Activated naive CD4-positive, alpha-beta T cell treated with anti-CD3 and anti-CD28 coated beads, Interleukin-2, amount 50 U/mL, for 72 hours (primary cell): ENCODE results near the gene SIRT3. TPM values are rescaled to one million over a fixed set of nuclear protein-coding genes. Genes with fewer than 3 reads are reported as not detected.
"Not testable (repeated sequence)": the region's sequence is repeated elsewhere in the genome, so short reads cannot be mapped to it uniquely, and the experiment has no call there.

Experiments used
- ATAC-seq, 2 donors: fragments of 150-1000 bp; cut with Tn5 transposase; 2 replicates each; pipeline ENCODE4 v1.10.0; 2021; ENCODE audit warnings: mild to moderate bottlenecking in 2 of 2, moderate library complexity in 2 of 2
- DNase-seq, 2 donors: peaks; one replicate each; pipeline ENCODE4 v3.0.0; 2021 to 2022; ENCODE audit warnings: low spot score in 2 of 2
- H3K27ac Mint-ChIP-seq, 2 donors: one replicate each; pipeline ENCODE4 v1.8.0; 2022; ENCODE audit warnings: mild to moderate bottlenecking in 2 of 2, mixed read lengths in 2 of 2
- H3K36me3 Mint-ChIP-seq, 2 donors: one replicate each; pipeline ENCODE4 v1.8.0; 2022; ENCODE audit warnings: mixed read lengths in 2 of 2
- H3K9me3 Mint-ChIP-seq, 2 donors: one replicate each; pipeline ENCODE4 v1.8.0; 2022; ENCODE audit warnings: mixed read lengths in 2 of 2
- total RNA-seq, 2 donors: library from RNA; stranded (reverse); gene quantifications; one replicate each; pipeline ENCODE4 v1.2.3, GENCODE V29; 2022

Gene SIRT3
- total RNA-seq, 2 donors from 2014 or later: 11.7 to 38.7 TPM

DNA sequence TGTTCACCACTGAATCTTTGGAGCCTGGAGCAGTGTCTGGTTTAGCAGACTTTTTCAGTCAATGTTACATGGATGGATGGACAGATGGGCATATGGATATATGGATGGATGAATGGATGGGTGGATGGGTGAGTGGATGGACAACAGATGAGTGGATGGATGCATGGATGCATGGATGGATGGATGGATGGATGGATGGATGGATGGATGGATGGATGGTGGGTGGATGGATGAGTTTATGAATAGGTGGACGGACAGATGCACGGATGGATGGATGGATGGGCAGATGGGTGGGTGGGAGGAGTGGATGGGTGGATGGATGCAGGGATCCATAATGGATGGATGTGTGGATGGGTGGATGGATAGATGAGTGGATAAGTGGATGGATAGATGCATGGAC, 19.7 kb upstream of the SIRT3 start:
- ATAC-seq: no peak

DNA sequence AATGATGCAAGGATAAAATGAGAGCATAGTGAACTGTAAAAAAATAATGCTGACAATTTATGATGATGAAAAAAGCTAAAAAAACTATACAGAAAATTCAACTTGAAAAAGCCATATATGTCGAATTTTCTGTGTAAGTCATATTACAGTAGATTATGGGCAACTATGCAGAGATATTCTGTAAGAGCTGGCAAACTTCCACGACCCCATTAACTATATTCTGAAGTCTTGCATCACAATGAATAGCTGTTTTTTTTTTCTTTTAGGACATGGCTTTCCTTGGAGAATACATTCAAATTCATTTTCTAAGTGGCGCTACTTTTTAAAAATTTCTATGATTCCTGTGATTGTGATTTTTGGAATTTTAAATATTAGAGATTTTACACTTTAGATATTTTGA, 19.0 kb upstream of the SIRT3 start:
- Mint-ChIP-seq H3K27ac (no peak overlapping the region), H3K9me3 (no peaks in the 10 kb centered on the region), H3K36me3 (peaks cover 12% of the 10 kb centered on the region in 2 donors)
- ATAC-seq: no peak
- DNase-seq: no peak

More for the DNA sequence above, 19.7 kb upstream of the SIRT3 start:
- peaks cover 12% of the 10 kb centered on the region in 2 donors for H3K36me3 Mint-ChIP-seq
- H3K27ac Mint-ChIP-seq: peak overlapping the region in 1 of 2 donors; percentile 44
- H3K9me3 Mint-ChIP-seq: no peaks in the 10 kb centered on the region
- DNase-seq: no peak

DNA sequence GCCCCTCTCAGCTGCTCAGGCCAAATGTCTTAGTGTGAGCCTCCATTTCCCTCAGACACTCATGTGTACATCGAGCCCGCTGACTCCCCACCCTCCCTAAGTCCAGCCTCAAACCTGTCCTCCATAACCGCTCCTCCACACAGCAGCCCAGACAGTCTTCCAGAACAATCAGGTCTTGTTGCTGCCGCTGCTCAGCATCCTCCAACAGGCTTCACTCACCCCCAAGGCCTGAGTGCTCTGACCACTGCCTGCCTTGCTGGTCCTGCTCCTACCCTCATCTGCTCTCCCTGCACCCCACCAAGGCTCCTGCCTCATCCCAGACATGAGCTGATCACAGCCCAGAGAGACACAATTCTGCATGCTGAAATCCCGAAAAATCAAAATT, 17.7 kb upstream of the SIRT3 start:
- H3K36me3 Mint-ChIP-seq: peaks cover 12 to 16% of the 10 kb centered on the region in 2 donors
- no peak for DNase-seq
- H3K9me3 Mint-ChIP-seq: no peaks in the 10 kb centered on the region
- H3K27ac Mint-ChIP-seq: peak overlapping the region in 1 of 2 donors; percentile 60
- no peak for ATAC-seq

DNA sequence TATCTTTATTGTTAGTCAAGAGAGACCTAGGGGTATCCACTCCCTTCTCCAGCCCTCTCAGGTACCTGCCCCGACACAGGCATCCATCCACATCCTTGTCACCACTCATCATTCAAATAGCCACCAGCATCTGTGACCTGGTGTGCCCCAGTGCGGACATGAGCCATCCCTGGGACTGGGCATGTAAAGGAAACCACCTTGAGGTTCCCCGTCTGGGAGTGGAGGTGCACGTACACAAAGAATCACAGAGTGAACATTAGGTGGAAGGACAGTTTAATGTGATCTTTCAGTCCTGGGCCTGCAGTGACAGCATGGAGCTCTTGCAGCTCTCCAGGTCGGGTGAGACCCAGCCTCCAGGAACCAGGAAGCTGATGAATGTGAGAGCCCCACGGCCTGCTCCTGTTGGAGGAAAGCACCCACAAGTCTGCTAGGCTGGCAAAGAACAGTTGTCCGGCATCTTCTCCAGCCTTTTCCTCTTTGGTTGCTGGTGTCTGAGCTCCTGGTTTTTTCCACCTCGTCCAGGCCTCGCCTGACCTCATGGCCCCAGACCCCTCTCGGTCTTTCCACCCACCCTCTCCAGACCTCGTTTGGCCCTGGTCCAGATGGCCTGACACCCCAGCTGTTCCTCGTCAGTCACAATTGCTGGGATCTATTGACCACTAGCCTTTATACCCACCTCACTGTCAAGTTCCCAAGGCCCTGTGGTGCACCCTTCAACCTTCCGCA, 17.2 kb upstream of the SIRT3 start:
- Mint-ChIP-seq H3K36me3 (peaks cover 12 to 17% of the 10 kb centered on the region in 2 donors), H3K27ac (peak overlapping the region in 1 of 2 donors; percentile 60), H3K9me3 (no peaks in the 10 kb centered on the region)
- no peak for DNase-seq
- no peak for ATAC-seq

DNA sequence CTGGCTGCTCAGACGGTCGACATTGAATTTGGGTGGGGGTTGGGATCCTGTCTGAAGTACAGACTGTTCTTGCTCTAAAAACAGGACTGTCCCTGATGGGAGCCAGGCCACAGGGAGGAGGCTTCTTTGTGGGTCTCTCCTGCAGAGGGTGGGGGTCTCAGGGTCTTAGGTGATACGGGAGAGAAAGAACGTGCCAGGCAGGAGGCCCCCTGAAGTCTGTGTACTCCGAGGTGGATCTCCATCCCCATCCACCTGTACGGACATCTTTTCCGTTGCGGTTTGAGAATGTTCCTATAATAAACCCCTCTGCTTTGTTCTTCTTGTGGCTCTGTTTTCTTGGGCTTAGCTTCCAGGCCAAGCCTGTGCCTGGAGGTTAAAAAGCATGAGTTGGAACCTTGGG, 16.5 kb upstream of the SIRT3 start:
- peaks cover 12 to 17% of the 10 kb centered on the region in 2 donors for H3K36me3 Mint-ChIP-seq
- peak overlapping the region in 1 of 2 donors; percentile 60 for H3K27ac Mint-ChIP-seq
- no peaks in the 10 kb centered on the region for H3K9me3 Mint-ChIP-seq
- DNase-seq (no peak), ATAC-seq (no peak)

DNA sequence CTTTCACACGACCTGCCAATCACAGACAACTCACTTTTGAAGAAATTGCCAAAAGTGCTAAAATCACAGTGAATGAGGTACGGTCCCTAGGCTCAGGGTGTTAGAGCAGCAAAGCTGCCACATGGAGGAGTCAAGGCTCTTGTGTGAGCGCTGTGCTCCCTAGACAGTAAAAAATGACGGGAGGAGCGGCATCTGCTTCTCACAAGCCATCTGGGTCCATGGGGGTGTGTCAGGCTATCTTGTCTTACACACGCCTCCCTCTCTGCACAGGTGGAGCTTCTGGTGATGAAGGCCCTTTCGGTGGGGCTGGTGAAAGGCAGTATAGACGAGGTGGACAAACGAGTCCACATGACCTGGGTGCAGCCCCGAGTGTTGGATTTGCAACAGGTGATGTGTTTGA, 15.4 kb upstream of the SIRT3 start:
- Mint-ChIP-seq H3K9me3 (no peaks in the 10 kb centered on the region), H3K36me3 (peaks cover 12 to 27% of the 10 kb centered on the region in 2 donors), H3K27ac (no peak overlapping the region)
- ATAC-seq: no peak
- no peak for DNase-seq

DNA sequence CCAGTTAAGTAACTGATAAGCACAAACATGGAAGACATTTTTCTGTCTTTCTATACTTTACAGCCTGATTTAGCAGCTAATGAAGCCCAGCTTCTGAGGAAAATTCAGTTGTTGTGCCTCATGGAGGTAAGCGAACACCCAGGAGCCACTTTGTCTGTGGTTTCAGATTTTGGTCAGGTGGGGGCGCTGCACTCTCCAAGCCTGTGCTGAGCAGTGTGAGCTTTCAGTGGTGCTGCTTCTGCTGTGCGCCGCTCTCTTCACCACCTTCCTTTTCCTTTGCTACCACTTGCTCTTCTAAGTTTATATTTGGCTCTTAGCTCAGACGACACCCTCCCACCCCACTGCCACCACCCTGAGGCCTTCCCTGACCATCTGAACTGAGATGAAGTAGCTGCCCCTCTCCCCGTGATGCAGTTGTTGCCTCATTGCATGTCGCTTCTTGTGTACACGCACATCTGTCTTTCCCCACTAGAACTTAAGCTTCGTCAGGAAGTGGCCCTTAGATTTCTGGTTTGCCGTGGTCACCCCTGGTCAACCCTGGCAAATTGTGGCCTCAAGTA, 14.7 kb upstream of the SIRT3 start:
- no peaks in the 10 kb centered on the region for H3K9me3 Mint-ChIP-seq
- ATAC-seq (peak; percentile 83 to 90), DNase-seq (peak in 1 of 2 donors; percentile 82)
- H3K27ac Mint-ChIP-seq: peak overlapping the region; percentile 10 to 75
- H3K36me3 Mint-ChIP-seq: peaks cover 12 to 27% of the 10 kb centered on the region in 2 donors

DNA sequence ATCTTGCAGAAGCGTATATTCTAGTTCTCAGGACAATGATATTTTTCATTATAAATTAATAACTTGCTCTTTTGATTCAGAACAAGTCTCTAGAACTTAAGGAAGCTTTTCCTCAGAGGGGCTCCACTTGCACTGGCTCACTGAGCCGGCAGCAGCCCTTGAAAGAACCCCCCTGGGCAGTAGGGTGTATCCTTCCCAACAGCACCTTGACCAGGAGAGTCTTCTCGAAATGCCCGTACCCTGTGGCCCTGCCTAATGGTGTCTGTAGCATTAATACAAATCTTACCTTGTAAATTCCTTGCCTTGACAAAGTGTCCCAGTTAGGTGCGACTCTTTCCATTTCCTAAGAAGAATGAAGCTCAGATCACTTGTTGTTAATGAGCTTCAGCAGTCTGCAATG, 14.1 kb upstream of the SIRT3 start:
- H3K36me3 Mint-ChIP-seq: peaks cover 16 to 29% of the 10 kb centered on the region in 2 donors
- H3K27ac Mint-ChIP-seq: peak overlapping the region in 1 of 2 donors; percentile 10
- DNase-seq: no peak

DNA sequence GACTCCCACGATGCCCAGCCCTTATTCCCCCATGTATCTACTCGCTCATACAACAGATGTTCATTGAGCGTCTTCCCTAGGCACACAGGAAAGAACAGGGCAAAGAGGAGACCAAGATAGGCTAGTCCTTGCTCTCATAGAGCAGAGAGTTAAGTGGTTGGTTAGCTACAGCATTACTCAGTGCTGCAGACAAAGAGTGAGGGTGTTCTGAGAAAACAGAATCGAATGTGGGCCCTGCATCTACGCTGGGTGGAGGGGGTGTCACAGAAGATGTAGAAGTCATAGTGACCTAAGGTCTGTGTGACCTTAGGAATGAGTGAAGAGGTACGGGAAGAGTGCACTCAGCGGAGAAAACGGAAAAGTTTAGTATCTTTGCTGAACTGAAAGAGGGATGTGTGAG, 12.9 kb upstream of the SIRT3 start:
- peaks cover 20 to 34% of the 10 kb centered on the region in 2 donors for H3K36me3 Mint-ChIP-seq
- ATAC-seq (peak; percentile 18 to 65), DNase-seq (no peak)
- peak overlapping the region; percentile 1 to 63 for H3K27ac Mint-ChIP-seq
- no peaks in the 10 kb centered on the region for H3K9me3 Mint-ChIP-seq

More for the DNA sequence above, 14.1 kb upstream of the SIRT3 start:
- ATAC-seq: peak in 1 of 2 donors; percentile 23
- no peaks in the 10 kb centered on the region for H3K9me3 Mint-ChIP-seq

DNA sequence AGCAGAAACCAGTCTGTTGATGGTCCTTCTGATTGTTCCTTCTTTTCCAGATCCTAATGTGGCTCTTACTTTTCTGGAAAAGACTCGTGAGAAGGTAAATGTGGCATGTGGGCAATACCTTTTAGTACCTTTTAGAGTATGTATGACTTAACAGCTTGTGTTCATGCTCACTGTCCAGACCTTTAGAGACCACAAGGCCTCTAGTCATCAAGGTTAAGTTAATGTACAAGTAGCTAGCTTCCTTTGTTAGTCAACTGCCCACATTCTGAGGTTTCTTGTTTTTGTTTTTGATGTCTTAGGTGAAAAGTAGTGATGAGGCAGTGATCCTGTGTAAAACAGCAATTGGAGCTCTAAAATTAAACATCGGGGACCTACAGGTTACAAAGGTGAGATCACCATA, 8.2 kb upstream of the SIRT3 start:
- H3K36me3 Mint-ChIP-seq: peaks cover 32 to 49% of the 10 kb centered on the region in 2 donors
- ATAC-seq (peak in 1 of 2 donors; percentile 67), DNase-seq (no peak)
- H3K9me3 Mint-ChIP-seq: no peaks in the 10 kb centered on the region
- H3K27ac Mint-ChIP-seq: no peak overlapping the region

DNA sequence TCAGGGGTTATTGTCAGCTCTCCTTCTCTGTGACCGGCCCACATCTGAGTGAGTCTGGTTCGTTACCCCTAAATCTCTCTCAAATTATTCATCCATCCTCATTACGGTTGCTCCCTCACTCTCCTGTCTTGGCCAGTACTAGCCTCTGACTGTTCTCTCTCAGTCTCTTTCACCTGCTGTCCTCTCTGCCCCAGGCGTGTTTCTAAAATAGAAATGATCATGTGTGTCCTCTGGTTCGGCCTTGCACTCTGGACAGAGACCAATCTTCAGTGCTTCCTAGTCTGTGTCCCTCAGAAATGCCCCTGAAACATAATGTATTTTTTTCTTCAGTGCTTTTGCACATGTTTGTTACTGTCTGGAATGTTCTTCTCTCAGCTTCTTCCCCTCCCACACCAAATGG, 5.5 kb upstream of the SIRT3 start:
- peak overlapping the region; percentile 28 to 63 for H3K27ac Mint-ChIP-seq
- ATAC-seq (no peak), DNase-seq (no peak)
- no peaks in the 10 kb centered on the region for H3K9me3 Mint-ChIP-seq
- peaks cover 40 to 42% of the 10 kb centered on the region in 2 donors for H3K36me3 Mint-ChIP-seq

DNA sequence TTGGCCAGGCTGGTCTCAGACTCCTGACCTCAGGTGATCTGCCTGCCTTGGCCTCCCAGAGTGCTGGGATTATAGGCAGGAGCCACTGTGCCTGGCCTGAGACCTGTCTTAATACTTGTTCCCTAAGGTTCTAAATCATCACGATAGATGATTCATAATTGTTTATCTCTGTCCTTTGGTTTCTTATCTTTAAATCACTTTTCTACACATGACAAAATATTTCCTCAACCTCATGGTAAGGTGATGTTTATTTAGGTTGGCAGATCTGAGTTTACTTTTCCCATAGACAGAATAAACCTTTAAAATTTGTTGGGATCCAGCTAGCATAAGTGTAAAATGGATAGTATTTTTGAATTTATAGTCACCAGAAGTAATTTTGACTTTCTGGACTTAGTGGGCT, 4.2 kb upstream of the SIRT3 start:
- H3K36me3 Mint-ChIP-seq: peaks cover 38 to 40% of the 10 kb centered on the region in 2 donors
- H3K27ac Mint-ChIP-seq: peak overlapping the region in 1 of 2 donors; percentile 99
- ATAC-seq (no peak), DNase-seq (no peak)
- no peaks in the 10 kb centered on the region for H3K9me3 Mint-ChIP-seq

DNA sequence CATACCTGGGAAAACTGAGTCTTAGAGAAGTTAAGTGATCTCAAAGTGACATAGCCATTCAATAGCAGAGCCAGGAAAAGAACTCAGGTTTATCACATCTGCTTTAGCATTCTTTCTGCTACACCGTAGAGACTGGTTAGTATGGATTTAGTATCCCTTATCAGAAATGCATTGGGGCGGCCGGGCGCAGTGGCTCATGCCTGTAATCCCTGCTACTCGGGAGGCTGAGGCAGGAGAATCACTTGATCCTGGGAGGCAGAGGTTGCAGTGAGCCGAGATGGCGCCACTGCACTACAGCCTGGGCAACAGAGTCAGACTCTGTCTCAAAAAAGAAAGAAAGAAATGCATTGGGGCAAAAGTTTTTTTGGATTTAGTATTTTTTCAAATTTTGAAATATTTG, 2.2 kb upstream of the SIRT3 start:
- H3K9me3 Mint-ChIP-seq, DNase-seq, ATAC-seq: not testable (repeated sequence)
- Mint-ChIP-seq H3K27ac (peak overlapping the region; percentile 83 to 99), H3K36me3 (peaks cover 32 to 33% of the 10 kb centered on the region in 2 donors)

DNA sequence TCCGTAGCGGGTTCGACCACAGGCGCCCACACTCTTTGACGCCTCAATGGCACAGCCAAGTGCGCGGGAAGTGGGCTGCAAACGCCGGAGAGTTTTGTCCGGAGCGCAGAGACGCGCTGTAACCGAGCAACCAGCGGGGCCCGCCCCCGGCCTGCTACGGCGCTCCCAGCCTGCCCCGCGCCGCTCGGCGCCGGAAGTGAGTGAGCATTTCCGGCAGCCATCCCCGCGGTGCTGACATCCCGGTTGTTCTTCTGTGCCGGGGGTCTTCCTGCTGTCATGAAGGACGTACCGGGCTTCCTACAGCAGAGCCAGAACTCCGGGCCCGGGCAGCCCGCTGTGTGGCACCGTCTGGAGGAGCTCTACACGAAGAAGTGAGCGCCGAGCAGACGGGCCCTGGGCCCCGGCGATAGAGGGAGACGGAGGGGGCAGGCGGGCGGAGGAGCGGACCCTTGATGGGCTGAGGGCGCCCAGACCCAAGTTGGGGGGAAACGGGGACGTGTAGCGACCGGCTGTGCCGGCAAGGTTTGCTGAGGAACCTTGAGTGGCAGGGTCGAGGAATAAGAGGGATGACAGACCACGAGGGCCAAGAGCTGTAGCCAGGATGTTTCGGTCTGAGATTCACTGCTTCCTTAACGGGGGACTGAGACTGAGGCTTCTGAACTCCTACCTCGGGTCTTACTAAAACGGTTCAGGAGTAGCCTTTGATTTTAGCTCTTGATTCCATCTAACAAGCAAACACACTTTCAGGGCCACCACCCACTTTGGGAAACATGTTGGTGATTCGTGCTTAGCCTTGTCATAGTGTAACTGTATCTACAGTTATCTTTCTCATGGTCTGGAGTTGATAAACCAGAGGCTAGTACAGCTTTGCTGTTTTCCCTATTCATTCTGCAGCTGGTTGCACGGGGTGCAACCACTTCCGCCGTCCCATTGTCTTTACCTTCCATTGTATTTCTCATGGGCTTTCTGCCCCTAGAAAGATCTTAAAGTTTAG, 929 bp upstream of the SIRT3 start, which contains the start of gene PSMD13:
TSS of gene PSMD13 (plus strand) at position 203 of the 994 bp plus-strand sequence. CDS start at position 277, 74 bp downstream.
- ATAC-seq (peak; percentile 82 to 89), DNase-seq (peak; percentile 88 to 90)
- H3K27ac Mint-ChIP-seq: peak within 1 kb of the TSS; percentile 99 to 100
- no peaks in the 10 kb centered on the region for H3K9me3 Mint-ChIP-seq
- H3K36me3 Mint-ChIP-seq: peaks cover 24% of the 10 kb centered on the region in 2 donors

DNA sequence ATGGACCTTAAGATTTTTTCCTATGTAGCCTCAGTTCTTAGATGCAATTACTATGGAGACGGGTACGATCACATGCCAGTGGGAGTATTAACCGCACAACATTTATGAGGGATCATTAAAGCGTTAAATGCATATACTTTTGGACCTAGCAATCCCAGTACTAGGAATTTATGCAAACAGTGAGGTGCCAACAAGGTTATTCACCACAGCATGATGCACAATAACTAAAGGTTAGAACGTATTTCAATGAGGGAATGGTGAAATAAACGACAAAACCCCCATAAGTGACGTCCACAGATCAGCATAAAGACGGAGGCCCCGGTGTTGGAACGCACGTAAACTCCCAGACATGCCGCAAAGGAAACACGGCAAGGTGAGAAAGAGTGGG, 539 bp downstream of the SIRT3 start:
- no peak for DNase-seq
- peaks cover 13% of the 10 kb centered on the region in 2 donors for H3K36me3 Mint-ChIP-seq
- H3K27ac Mint-ChIP-seq: peak overlapping the region; percentile 91 to 99
- no peaks in the 10 kb centered on the region for H3K9me3 Mint-ChIP-seq
- ATAC-seq: peak; percentile 42 to 47

DNA sequence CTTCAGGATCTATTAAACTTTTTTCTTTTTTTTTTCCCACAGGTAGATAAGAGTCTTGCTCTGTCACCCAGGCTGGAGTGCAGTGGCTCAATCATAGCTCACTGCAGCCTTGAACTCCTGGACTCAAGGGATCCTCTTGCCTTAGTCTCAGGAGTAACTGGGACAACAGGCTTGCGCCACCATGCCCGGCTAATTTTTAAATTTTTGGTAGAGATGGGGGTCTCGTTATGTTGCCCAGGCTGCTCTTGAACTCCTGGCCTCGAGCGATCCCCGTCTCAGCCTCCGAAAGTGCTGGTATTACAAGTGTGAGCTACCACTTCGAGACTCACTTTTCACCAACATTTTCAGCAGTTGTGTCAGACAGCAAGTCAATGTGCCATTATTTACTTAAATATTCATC, 962 bp downstream of the SIRT3 start:
- no peaks in the 10 kb centered on the region for H3K9me3 Mint-ChIP-seq
- no peak for DNase-seq
- peak overlapping the region; percentile 91 to 99 for H3K27ac Mint-ChIP-seq
- no peak for ATAC-seq
- peaks cover 11 to 13% of the 10 kb centered on the region in 2 donors for H3K36me3 Mint-ChIP-seq
